Ammon's horn (tissue), 1 donor: Measurements from ENCODE around the gene EMCN.

Source experiments
- DNase-seq: peaks from one replicate; pipeline ENCODE4 v3.0.0-alpha.2; 2016; ENCODE audit warnings: low spot score

EMCN gene

GRCh38 chr4:100493756-100494155 is 24.1 kb downstream of the EMCN start:
- DNase-seq = no peak

- no peak for DNase-seq
Observed at GRCh38 chr4:100492129-100492528, 25.7 kb downstream of the EMCN start.

GRCh38 chr4:100489305-100489704 is 28.5 kb downstream of the EMCN start:
- no peak for DNase-seq

- no peak for DNase-seq
Observed at GRCh38 chr4:100486496-100486895, 31.3 kb downstream of the EMCN start.

GRCh38 chr4:100483796-100484195 is 34.0 kb downstream of the EMCN start:
- DNase-seq = peak; percentile 14

GRCh38 chr4:100479971-100480370 is 37.9 kb downstream of the EMCN start:
- DNase-seq = no peak

GRCh38 chr4:100469555-100469954 is 48.3 kb downstream of the EMCN start:
- DNase-seq = no peak

- DNase-seq = no peak
Observed at GRCh38 chr4:100466501-100466900, 51.3 kb downstream of the EMCN start.

GRCh38 chr4:100461807-100462605 is 55.8 kb downstream of the EMCN start:
- DNase-seq = no peak

- DNase-seq = no peak
Observed at GRCh38 chr4:100450449-100450848, 67.4 kb downstream of the EMCN start.

GRCh38 chr4:100431416-100431815 is 86.4 kb downstream of the EMCN start:
- DNase-seq = no peak

GRCh38 chr4:100430451-100430850 is 87.4 kb downstream of the EMCN start:
- DNase-seq = no peak

- DNase-seq = no peak
Observed at GRCh38 chr4:100429616-100430015, 88.2 kb downstream of the EMCN start.

- DNase-seq = no peak
Observed at GRCh38 chr4:100428051-100428450, 89.8 kb downstream of the EMCN start.

GRCh38 chr4:100424376-100424775 is 93.4 kb downstream of the EMCN start:
- peak; percentile 29 for DNase-seq

- no peak for DNase-seq
Observed at GRCh38 chr4:100422894-100423293, 94.9 kb downstream of the EMCN start.

GRCh38 chr4:100421361-100421978 is 96.4 kb downstream of the EMCN start:
- DNase-seq = peak; percentile 64

- no peak for DNase-seq
Observed at GRCh38 chr4:100420571-100420970, 97.3 kb downstream of the EMCN start.

- no peak for DNase-seq
Observed at GRCh38 chr4:100417565-100417964, 100.3 kb downstream of the EMCN start.

GRCh38 chr4:100414016-100414790 is 103.6 kb downstream of the EMCN start:
- no peak for DNase-seq

GRCh38 chr4:100391863-100392262 is 126.0 kb downstream of the EMCN start:
- DNase-seq = no peak

- no peak for DNase-seq
Observed at GRCh38 chr4:100391086-100391485, 126.7 kb downstream of the EMCN start.

- no peak for DNase-seq
Observed at GRCh38 chr4:100386270-100386669, 131.6 kb downstream of the EMCN start.
